HepG2 (cell line): ENCODE results near the gene MYADML2. TPM values are rescaled to one million over a fixed set of nuclear protein-coding genes. Genes with fewer than 3 reads are reported as not detected.

Experiments
- ADNP ChIP-seq: sonication (generic); formaldehyde crosslinking; IDR thresholded peaks from 2 replicates; pipeline ENCODE4 v1.4.0; 2020; ENCODE audit warnings: missing genetic modification reagents
- AGO2 ChIP-seq: fragments of 200-400 bp; formaldehyde crosslinking; optimal IDR thresholded peaks from 2 replicates; pipeline ENCODE3; 2017; ENCODE audit warnings: mild to moderate bottlenecking, low read depth, low read length, moderate library complexity
- E2F1 ChIP-seq: sonication (generic); formaldehyde crosslinking; IDR thresholded peaks from 2 replicates; pipeline ENCODE4 v1.5.0; 2020; ENCODE audit warnings: missing genetic modification reagents
- EED ChIP-seq: sonication (generic); formaldehyde crosslinking; IDR thresholded peaks from 2 replicates; pipeline ENCODE4 v1.5.0; 2020; ENCODE audit warnings: mild to moderate bottlenecking, missing genetic modification reagents
- GTF3A ChIP-seq: sonication (generic); formaldehyde crosslinking; conservative IDR thresholded peaks from 2 replicates; pipeline ENCODE4 v1.4.0; 2020; ENCODE audit warnings: mild to moderate bottlenecking, missing genetic modification reagents
- MEF2D ChIP-seq: sonication (generic); formaldehyde crosslinking; IDR thresholded peaks from 2 replicates; pipeline ENCODE4 v1.5.1; 2020; ENCODE audit warnings: mild to moderate bottlenecking, missing genetic modification reagents
- ZNF724P ChIP-seq: sonication (generic); formaldehyde crosslinking; IDR thresholded peaks from 2 replicates; pipeline ENCODE4 v1.8.0; 2022; ENCODE audit warnings: missing genetic modification reagents, borderline replicate concordance
- ZNF772 ChIP-seq: sonication (generic); formaldehyde crosslinking; IDR thresholded peaks from 2 replicates; pipeline ENCODE4 v1.5.0; 2020; ENCODE audit warnings: mild to moderate bottlenecking, missing genetic modification reagents
- ZNF773 ChIP-seq: sonication (generic); formaldehyde crosslinking; IDR thresholded peaks from 2 replicates; pipeline ENCODE4 v1.4.0; 2020; ENCODE audit warnings: missing genetic modification reagents, borderline replicate concordance
- polyA plus RNA-seq, 8 experiments: library from polyadenylated mRNA; depleted of rRNA in 3 of 8; stranded (reverse) in 7 of 8; unstranded in 1 of 8; fragments of >200 nt; fragmentation: Illumina TruSeq in 4 of 8; extraction: Trizol in 4 of 8; gene quantifications; 2 replicates each; pipeline versions ENCODE4 v1.2.1 to v1.2.3, GENCODE V29; 2011 to 2016; ENCODE audit warnings: low read depth in 4 of 8, missing spikeins in 1 of 8, mixed read lengths in 1 of 8; ENCODE audit not compliant: insufficient read depth in 1 of 8
- total RNA-seq, 5 experiments: library from RNA; depleted of rRNA; stranded (reverse); fragments of >200 nt; fragmentation: Illumina TruSeq; extraction: Trizol; gene quantifications; 2 replicates each; pipeline ENCODE4 v1.2.3, GENCODE V29; 2016; ENCODE audit warnings: low read depth in 1 of 5
- TF ChIP-seq, protein P1 (sequence below): sonication (generic); formaldehyde crosslinking; IDR thresholded peaks from 2 replicates; pipeline ENCODE4 v1.9.0; 2021; ENCODE audit warnings: mild to moderate bottlenecking, missing genetic modification reagents
- TF ChIP-seq, protein P2 (sequence below): sonication (generic); formaldehyde crosslinking; IDR thresholded peaks from 2 replicates; pipeline ENCODE4 v1.5.0; 2020; ENCODE audit warnings: mild to moderate bottlenecking, missing genetic modification reagents, moderate library complexity

The MYADML2 gene
- total and polyA plus RNA-seq, 2 of the 13 experiments (the other 11 are each of a cell fraction or from before 2014, with no cell fraction given): not detected

DNA sequence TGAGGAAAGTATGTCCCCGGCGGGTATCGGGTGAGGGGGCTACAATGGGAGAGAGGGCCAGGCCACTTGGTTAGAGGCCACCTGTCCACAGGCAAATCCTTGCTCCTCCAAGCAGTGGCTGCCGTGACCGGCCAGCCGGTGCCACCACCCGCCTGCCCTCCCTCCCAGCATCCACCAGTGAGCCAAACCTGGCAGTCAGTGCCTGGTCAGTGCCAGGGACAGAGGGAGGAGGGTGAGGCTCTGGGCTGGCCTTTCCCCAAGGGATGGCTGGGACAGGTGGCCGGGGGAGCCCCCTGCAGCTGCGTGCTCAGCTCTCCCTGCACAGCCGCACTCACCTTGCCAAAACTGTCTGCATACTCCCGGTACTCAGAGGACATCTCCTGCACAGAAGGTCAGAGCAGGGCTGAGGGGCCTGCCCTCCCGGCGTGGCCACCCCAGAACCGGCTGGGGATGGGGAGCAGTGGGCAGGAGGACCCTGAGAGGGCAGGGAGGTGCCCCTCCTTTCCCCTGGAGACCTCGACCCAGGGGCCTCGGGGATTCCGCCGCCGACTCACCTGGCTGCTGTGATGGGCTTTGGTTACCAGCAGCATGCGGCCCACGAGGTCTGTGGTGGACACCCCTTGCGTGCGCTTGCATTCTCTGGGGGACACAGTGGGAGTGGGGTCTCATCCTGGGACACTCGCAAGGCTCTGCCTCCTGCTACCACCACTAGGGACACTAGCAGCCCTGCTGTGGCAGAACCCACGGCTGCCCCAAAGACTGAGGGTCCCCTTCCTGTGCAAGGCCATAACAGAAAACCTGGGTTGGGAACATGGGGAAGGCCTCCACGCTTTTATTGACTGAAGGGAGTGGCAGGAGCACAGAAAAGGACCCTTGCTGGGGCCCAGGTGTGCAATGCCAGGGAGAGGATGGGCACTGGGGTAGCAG is 39.6 kb downstream of the MYADML2 start (continued):
- TF ChIP-seq ZNF772 (CRISPR knock-in tag) (0 out of 2 replicates have a peak, but pooled peaks have one; percentile 26), EED (0 out of 2 replicates have a peak, but pooled peaks have one; percentile 74), AGO2 (peak; percentile 82), MEF2D (peak; percentile 12; the same call in 1 of the 2 replicates), ZNF773 (CRISPR knock-in tag) (peak; percentile 41; the same call in 1 of the 2 replicates), ADNP (CRISPR knock-in tag) (0 out of 2 replicates have a peak, but pooled peaks have one; percentile 25), ZNF724P (CRISPR knock-in tag) (0 out of 2 replicates have a peak, but pooled peaks have one; percentile 21), E2F1 (CRISPR knock-in tag) (no peak), GTF3A (CRISPR knock-in tag) (no peak)
- TF ChIP-seq, protein P1, sequence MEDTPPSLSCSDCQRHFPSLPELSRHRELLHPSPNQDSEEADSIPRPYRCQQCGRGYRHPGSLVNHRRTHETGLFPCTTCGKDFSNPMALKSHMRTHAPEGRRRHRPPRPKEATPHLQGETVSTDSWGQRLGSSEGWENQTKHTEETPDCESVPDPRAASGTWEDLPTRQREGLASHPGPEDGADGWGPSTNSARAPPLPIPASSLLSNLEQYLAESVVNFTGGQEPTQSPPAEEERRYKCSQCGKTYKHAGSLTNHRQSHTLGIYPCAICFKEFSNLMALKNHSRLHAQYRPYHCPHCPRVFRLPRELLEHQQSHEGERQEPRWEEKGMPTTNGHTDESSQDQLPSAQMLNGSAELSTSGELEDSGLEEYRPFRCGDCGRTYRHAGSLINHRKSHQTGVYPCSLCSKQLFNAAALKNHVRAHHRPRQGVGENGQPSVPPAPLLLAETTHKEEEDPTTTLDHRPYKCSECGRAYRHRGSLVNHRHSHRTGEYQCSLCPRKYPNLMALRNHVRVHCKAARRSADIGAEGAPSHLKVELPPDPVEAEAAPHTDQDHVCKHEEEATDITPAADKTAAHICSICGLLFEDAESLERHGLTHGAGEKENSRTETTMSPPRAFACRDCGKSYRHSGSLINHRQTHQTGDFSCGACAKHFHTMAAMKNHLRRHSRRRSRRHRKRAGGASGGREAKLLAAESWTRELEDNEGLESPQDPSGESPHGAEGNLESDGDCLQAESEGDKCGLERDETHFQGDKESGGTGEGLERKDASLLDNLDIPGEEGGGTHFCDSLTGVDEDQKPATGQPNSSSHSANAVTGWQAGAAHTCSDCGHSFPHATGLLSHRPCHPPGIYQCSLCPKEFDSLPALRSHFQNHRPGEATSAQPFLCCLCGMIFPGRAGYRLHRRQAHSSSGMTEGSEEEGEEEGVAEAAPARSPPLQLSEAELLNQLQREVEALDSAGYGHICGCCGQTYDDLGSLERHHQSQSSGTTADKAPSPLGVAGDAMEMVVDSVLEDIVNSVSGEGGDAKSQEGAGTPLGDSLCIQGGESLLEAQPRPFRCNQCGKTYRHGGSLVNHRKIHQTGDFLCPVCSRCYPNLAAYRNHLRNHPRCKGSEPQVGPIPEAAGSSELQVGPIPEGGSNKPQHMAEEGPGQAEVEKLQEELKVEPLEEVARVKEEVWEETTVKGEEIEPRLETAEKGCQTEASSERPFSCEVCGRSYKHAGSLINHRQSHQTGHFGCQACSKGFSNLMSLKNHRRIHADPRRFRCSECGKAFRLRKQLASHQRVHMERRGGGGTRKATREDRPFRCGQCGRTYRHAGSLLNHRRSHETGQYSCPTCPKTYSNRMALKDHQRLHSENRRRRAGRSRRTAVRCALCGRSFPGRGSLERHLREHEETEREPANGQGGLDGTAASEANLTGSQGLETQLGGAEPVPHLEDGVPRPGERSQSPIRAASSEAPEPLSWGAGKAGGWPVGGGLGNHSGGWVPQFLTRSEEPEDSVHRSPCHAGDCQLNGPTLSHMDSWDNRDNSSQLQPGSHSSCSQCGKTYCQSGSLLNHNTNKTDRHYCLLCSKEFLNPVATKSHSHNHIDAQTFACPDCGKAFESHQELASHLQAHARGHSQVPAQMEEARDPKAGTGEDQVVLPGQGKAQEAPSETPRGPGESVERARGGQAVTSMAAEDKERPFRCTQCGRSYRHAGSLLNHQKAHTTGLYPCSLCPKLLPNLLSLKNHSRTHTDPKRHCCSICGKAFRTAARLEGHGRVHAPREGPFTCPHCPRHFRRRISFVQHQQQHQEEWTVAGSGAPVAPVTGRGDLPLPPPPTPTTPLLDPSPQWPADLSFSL (CRISPR knock-in tag): 0 out of 2 replicates have a peak, but pooled peaks have one; percentile 33
- TF ChIP-seq, protein P2, sequence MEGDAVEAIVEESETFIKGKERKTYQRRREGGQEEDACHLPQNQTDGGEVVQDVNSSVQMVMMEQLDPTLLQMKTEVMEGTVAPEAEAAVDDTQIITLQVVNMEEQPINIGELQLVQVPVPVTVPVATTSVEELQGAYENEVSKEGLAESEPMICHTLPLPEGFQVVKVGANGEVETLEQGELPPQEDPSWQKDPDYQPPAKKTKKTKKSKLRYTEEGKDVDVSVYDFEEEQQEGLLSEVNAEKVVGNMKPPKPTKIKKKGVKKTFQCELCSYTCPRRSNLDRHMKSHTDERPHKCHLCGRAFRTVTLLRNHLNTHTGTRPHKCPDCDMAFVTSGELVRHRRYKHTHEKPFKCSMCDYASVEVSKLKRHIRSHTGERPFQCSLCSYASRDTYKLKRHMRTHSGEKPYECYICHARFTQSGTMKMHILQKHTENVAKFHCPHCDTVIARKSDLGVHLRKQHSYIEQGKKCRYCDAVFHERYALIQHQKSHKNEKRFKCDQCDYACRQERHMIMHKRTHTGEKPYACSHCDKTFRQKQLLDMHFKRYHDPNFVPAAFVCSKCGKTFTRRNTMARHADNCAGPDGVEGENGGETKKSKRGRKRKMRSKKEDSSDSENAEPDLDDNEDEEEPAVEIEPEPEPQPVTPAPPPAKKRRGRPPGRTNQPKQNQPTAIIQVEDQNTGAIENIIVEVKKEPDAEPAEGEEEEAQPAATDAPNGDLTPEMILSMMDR (CRISPR knock-in tag): 0 out of 2 replicates have a peak, but pooled peaks have one; percentile 7
